DMS153 treated with DMSO at 0.1 percent for 48 hours (cell line): ENCODE data around the gene NEK7.
"Not testable (repeated sequence)": the region's sequence is repeated elsewhere in the genome, so short reads cannot be mapped to it uniquely, and the experiment has no call there.

Source experiments
- DNase-seq: peaks from one replicate; lab custom pipeline; 2025; ENCODE audit not compliant: unreplicated experiment; lab: John Stamatoyannopoulos, UW

NEK7 gene

GRCh38 chr1:198201956-198202784 lies 45.4 kb downstream of the NEK7 start:
- no peak for DNase-seq

GRCh38 chr1:198203434-198203833 lies 46.6 kb downstream of the NEK7 start:
- DNase-seq: no peak

- no peak for DNase-seq
Measured at GRCh38 chr1:198205016-198205684, 48.4 kb downstream of the NEK7 start.

- DNase-seq: no peak
Measured at GRCh38 chr1:198206292-198206691, 49.5 kb downstream of the NEK7 start.

- DNase-seq: no peak
Measured at GRCh38 chr1:198211696-198212095, 54.9 kb downstream of the NEK7 start.

GRCh38 chr1:198212126-198212525 lies 55.3 kb downstream of the NEK7 start:
- no peak for DNase-seq

- no peak for DNase-seq
Measured at GRCh38 chr1:198212675-198213074, 55.9 kb downstream of the NEK7 start.

GRCh38 chr1:198214924-198215323 lies 58.1 kb downstream of the NEK7 start:
- DNase-seq: no peak

- no peak for DNase-seq
Measured at GRCh38 chr1:198220428-198220827, 63.6 kb downstream of the NEK7 start.

- not testable (repeated sequence) for DNase-seq
Measured at GRCh38 chr1:198227010-198227409, 70.2 kb downstream of the NEK7 start.

GRCh38 chr1:198227454-198227853 lies 70.7 kb downstream of the NEK7 start:
- not testable (repeated sequence) for DNase-seq

- DNase-seq: no peak
Measured at GRCh38 chr1:198228925-198229324, 72.1 kb downstream of the NEK7 start.

- DNase-seq: no peak
Measured at GRCh38 chr1:198231779-198232178, 75.0 kb downstream of the NEK7 start.

- no peak for DNase-seq
Measured at GRCh38 chr1:198232378-198232777, 75.6 kb downstream of the NEK7 start.

GRCh38 chr1:198232940-198233675 lies 76.3 kb downstream of the NEK7 start:
- no peak for DNase-seq

- no peak for DNase-seq
Measured at GRCh38 chr1:198234520-198235251, 77.9 kb downstream of the NEK7 start.

GRCh38 chr1:198238121-198238520 lies 81.3 kb downstream of the NEK7 start:
- DNase-seq: no peak

- DNase-seq: no peak
Measured at GRCh38 chr1:198241553-198241952, 84.8 kb downstream of the NEK7 start.

GRCh38 chr1:198244772-198245171 lies 88.0 kb downstream of the NEK7 start:
- DNase-seq: no peak

- no peak for DNase-seq
Measured at GRCh38 chr1:198245379-198245778, 88.6 kb downstream of the NEK7 start.

GRCh38 chr1:198246337-198246736 lies 89.5 kb downstream of the NEK7 start:
- no peak for DNase-seq
